NCI-H146 (cell line): ENCODE measurements around the gene SH3D21.
A peak's percentile ranks its signal among the peaks of the same experiment; 100 is the strongest.

Experiments used
- DNase-seq: peaks from one replicate; lab custom pipeline; 2025; lab: John Stamatoyannopoulos, UW

The SH3D21 gene

GRCh38 chr1:36358514-36359084 lies 52.4 kb downstream of the SH3D21 start:
- DNase-seq: no peak

DNA sequence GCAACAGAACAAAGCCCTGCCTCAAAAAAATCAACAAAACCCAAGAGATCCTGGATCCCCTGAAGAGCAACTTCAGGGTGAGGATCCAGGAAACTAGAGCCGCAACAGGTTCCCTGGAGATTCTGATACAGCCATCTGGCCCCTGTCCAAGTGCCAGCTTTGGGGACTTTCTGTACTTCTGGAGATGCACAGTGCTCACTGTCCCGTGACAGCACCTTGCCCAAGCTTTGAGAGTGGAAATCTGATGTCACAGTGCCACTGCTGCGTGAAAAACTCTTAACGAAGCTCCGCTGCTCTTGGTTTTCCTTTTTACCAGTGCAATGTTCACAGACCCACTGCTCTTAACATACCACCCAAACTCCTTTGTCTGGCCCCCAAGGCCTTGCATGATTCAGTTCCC lies 53.2 kb downstream of the SH3D21 start:
- DNase-seq: no peak

- DNase-seq: no peak
These were observed 53.9 kb downstream of the SH3D21 start for GRCh38 chr1:36359911-36360550.

DNA sequence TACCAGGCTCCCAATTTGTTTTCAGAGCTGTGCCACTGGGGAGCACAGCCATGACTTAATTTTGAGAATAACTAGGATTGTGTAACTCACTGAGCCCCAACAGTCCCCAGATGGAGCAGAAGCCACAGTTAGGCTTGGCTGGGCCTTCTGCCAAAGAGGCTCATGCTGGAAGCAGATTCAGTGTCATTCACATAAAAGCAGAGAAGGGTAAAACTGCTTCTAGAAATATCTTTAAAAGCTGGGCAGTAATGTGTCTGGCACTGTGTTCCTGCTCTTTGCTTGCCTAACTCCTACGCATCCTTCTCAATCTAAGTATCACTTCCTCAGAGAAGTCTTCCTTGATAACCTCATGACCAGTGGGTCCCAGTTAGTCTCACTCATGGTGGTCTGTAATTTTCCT lies 59.2 kb downstream of the SH3D21 start:
- DNase-seq: no peak

DNA sequence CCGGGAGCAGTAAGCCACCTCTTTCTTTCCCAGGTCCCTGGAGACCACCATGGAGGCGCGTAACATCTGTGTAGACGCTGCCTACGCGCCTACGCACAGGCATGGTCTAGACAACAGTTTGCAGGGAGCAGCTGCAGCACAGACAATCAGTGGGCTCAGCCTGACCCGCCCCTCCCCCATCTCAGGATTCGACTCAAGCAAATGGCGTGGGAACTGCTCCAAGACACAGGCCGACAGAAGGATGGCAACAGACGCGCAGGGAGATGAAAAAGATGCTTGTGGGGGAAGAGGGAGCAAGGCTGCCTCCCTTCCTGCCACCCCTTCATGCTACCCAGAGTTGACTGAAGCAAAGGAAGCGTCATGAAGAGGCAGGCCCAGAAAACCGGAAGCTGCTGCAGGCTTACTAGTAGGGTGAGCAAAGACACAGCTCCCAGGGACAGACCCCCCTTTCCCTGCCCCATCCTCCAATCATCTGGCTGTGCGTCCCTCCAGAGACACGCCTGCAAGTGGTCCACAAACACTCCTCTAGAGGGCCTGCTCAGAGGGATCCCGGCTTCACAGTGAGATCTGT lies 60.0 kb downstream of the SH3D21 start:
- DNase-seq: no peak

GRCh38 chr1:36367066-36367465 lies 60.9 kb downstream of the SH3D21 start:
- DNase-seq: no peak

GRCh38 chr1:36367798-36368197 lies 61.6 kb downstream of the SH3D21 start:
- no peak for DNase-seq

- DNase-seq: peak; percentile 72
These were observed 63.1 kb downstream of the SH3D21 start for GRCh38 chr1:36369061-36369861.
